H1 (cell line): Measurements from ENCODE around the gene ETNK1. TPM values are rescaled to one million over a fixed set of nuclear protein-coding genes. Genes with fewer than 3 reads are reported as not detected.
A peak's percentile ranks its signal among the peaks of the same experiment; 100 is the strongest.

Source experiments
- CTCF ChIA-PET: fragments of 300-600 bp; sonication (Branson Sonifier 250); formaldehyde crosslinking; loops from one replicate; lab custom pipeline; 2021; ENCODE audit not compliant: partially characterized antibody; lab: Charles Lee
- POLR2A ChIA-PET: fragments of 300-600 bp; sonication (Branson Sonifier 250); formaldehyde crosslinking; loops from one replicate; lab custom pipeline; 2021; ENCODE audit warnings: inconsistent platforms; ENCODE audit not compliant: partially characterized antibody; lab: Charles Lee
- DNase-seq, 2 experiments: peaks; one replicate each; pipeline versions ENCODE4 v3.0.0 to v3.0.0-alpha.2; 2010 to 2022; ENCODE audit warnings: low spot score in 2 of 2, low read depth in 1 of 2, mixed read lengths in 1 of 2
- FAIRE-seq: peaks from 2 replicates; lab custom pipeline; 2011; peaks lifted over from hg19 to GRCh38; lab: Jason Lieb, UNC
- H2AFZ ChIP-seq: 2 replicates; pipeline ENCODE4 v1.8.1; 2012; ENCODE audit warnings: low read length, inconsistent platforms
- H2AK5ac ChIP-seq: 2 replicates; pipeline ENCODE4 v1.6.1; 2013; ENCODE audit warnings: low read depth, low read length
- H2BK120ac ChIP-seq: replicated peaks from 2 replicates; pipeline ENCODE3; 2013; ENCODE audit warnings: low read depth, low read length, inconsistent platforms
- H2BK12ac ChIP-seq: 2 replicates; pipeline ENCODE4 v1.6.1; 2013; ENCODE audit warnings: low read depth, low read length
- H2BK15ac ChIP-seq: 2 replicates; pipeline ENCODE4 v1.6.1; 2013; ENCODE audit warnings: low read length
- H2BK20ac ChIP-seq: 2 replicates; pipeline ENCODE4 v1.6.1; 2013; ENCODE audit warnings: low read length
- H2BK5ac ChIP-seq: 2 replicates; pipeline ENCODE4 v1.6.1; 2013; ENCODE audit warnings: low read depth, low read length
- H3K14ac ChIP-seq: 2 replicates; pipeline ENCODE4 v1.6.1; 2013; ENCODE audit warnings: inconsistent platforms; ENCODE audit not compliant: insufficient read length
- H3K18ac ChIP-seq: 2 replicates; pipeline ENCODE4 v1.6.1; 2013; ENCODE audit warnings: low read length; ENCODE audit errors: extremely low read depth
- H3K23ac ChIP-seq: 2 replicates; pipeline ENCODE4 v1.6.1; 2013; ENCODE audit warnings: inconsistent platforms; ENCODE audit not compliant: insufficient read length
- H3K23me2 ChIP-seq: 2 replicates; pipeline ENCODE4 v1.6.1; 2013; ENCODE audit warnings: low read depth, low read length
- H3K27ac ChIP-seq: 2 replicates; pipeline ENCODE4 v1.6.1; 2011; ENCODE audit warnings: low read depth, low read length, inconsistent platforms
- H3K27me3 ChIP-seq, 4 experiments: replicated peaks in 1 of 4; 1 replicate in 1 of 4; 2 replicates in 3 of 4; pipeline versions ENCODE4 v1.6.1 to v1.8.1; 2011 to 2013; ENCODE audit warnings: low read length in 3 of 4, mild to moderate bottlenecking in 3 of 4, inconsistent platforms in 2 of 4, mixed read lengths in 2 of 4, moderate library complexity in 1 of 4; ENCODE audit not compliant: control insufficient read depth in 3 of 4, insufficient read depth in 3 of 4; ENCODE audit errors: extremely low read depth in 1 of 4
- H3K36me3 ChIP-seq, 4 experiments: 2 replicates each; pipeline versions ENCODE4 v1.6.1 to v1.8.1; 2011 to 2013; ENCODE audit warnings: mild to moderate bottlenecking in 4 of 4, low read length in 3 of 4, moderate library complexity in 2 of 4, control low read depth in 1 of 4, inconsistent platforms in 1 of 4; ENCODE audit not compliant: insufficient read depth in 4 of 4, control insufficient read depth in 2 of 4
- H3K4ac ChIP-seq: replicated peaks from 2 replicates; pipeline ENCODE3; 2013; ENCODE audit warnings: low read length, low read depth, mixed read lengths, inconsistent platforms; ENCODE audit not compliant: insufficient read length
- H3K4me1 ChIP-seq, 4 experiments: replicated peaks in 1 of 4; 1 replicate in 1 of 4; 2 replicates in 3 of 4; pipeline versions ENCODE4 v1.6.1 to v1.8.1; 2011 to 2013; ENCODE audit warnings: low read length in 3 of 4, inconsistent platforms in 2 of 4, mixed read lengths in 1 of 4; ENCODE audit not compliant: insufficient read depth in 4 of 4, control insufficient read depth in 3 of 4
- H3K4me2 ChIP-seq, 2 experiments: 2 replicates each; pipeline versions ENCODE4 v1.6.1 to v1.8.1; 2011 to 2013; ENCODE audit warnings: low read depth in 2 of 2, low read length in 2 of 2, control low read depth in 1 of 2, inconsistent platforms in 1 of 2, mild to moderate bottlenecking in 1 of 2; ENCODE audit not compliant: insufficient read depth in 1 of 2
- H3K4me3 ChIP-seq, 4 experiments: fragments of 200-600, 300-600 bp in 1 of 4; sonication (generic), shearing (Covaris generic), sonication (Bioruptor Twin) in 1 of 4; 2 replicates each; pipeline versions ENCODE4 v1.5.1 to v1.8.1; 2011 to 2016; ENCODE audit warnings: low read length in 4 of 4, low read depth in 3 of 4, control low read depth in 2 of 4, inconsistent platforms in 2 of 4, mild to moderate bottlenecking in 2 of 4, mixed read lengths in 1 of 4, moderate library complexity in 1 of 4; ENCODE audit not compliant: insufficient read depth in 2 of 4; ENCODE audit errors: extremely low read depth in 1 of 4
- H3K56ac ChIP-seq: replicated peaks from 2 replicates; pipeline ENCODE3; 2013; ENCODE audit warnings: low read depth, mild to moderate bottlenecking, mixed read lengths, low read length, inconsistent platforms; ENCODE audit not compliant: insufficient read length
- H3K79me1 ChIP-seq: 2 replicates; pipeline ENCODE4 v1.6.1; 2013; ENCODE audit warnings: low read depth, low read length, control low read depth
- H3K79me2 ChIP-seq, 2 experiments: 2 replicates each; pipeline versions ENCODE4 v1.6.1 to v1.8.1; 2012 to 2013; ENCODE audit warnings: low read length in 2 of 2, mild to moderate bottlenecking in 2 of 2, inconsistent platforms in 1 of 2; ENCODE audit not compliant: insufficient read depth in 2 of 2, control insufficient read depth in 1 of 2
- H3K9ac ChIP-seq, 4 experiments: replicated peaks in 1 of 4; 1 replicate in 1 of 4; 2 replicates in 3 of 4; pipeline versions ENCODE4 v1.6.1 to v1.8.1; 2011 to 2013; ENCODE audit warnings: low read depth in 3 of 4, low read length in 3 of 4, control low read depth in 2 of 4, mild to moderate bottlenecking in 2 of 4, moderate library complexity in 2 of 4, inconsistent platforms in 1 of 4; ENCODE audit errors: extremely low read depth in 1 of 4
- H3K9me3 ChIP-seq, 2 experiments: 2 replicates each; pipeline versions ENCODE4 v1.6.1 to v1.8.1; 2012 to 2013; ENCODE audit warnings: mild to moderate bottlenecking in 2 of 2, moderate library complexity in 2 of 2, control low read depth in 1 of 2, inconsistent platforms in 1 of 2, low read depth in 1 of 2, low read length in 1 of 2, mixed read lengths in 1 of 2; ENCODE audit not compliant: insufficient read depth in 2 of 2
- H4K20me1 ChIP-seq, 2 experiments: replicated peaks in 1 of 2; 2 replicates each; pipeline versions ENCODE3 to v1.8.1; 2011 to 2013; ENCODE audit warnings: inconsistent platforms in 2 of 2, low read length in 2 of 2, mild to moderate bottlenecking in 1 of 2; ENCODE audit not compliant: insufficient read depth in 2 of 2, control insufficient read depth in 1 of 2
- H4K5ac ChIP-seq: 2 replicates; pipeline ENCODE4 v1.6.1; 2013; ENCODE audit warnings: low read length, low read depth, mixed read lengths, inconsistent platforms; ENCODE audit not compliant: insufficient read length
- H4K8ac ChIP-seq: 2 replicates; pipeline ENCODE4 v1.8.0; 2013; ENCODE audit warnings: mild to moderate bottlenecking, moderate library complexity, low read length, inconsistent platforms; ENCODE audit not compliant: insufficient read depth; ENCODE audit errors: extremely low read depth
- H4K91ac ChIP-seq: replicated peaks from 2 replicates; pipeline ENCODE3; 2013; ENCODE audit warnings: low read length, mixed read lengths, inconsistent platforms; ENCODE audit not compliant: insufficient read length
- ATF2 ChIP-seq: IDR thresholded peaks from 2 replicates; pipeline ENCODE4 v1.6.1; 2012; ENCODE audit warnings: low read length, inconsistent platforms
- CHD2 ChIP-seq: IDR thresholded peaks from 2 replicates; pipeline ENCODE4 v1.6.1; 2012; ENCODE audit warnings: low read length, improper control_type of control experiment
- GTF2F1 ChIP-seq: IDR thresholded peaks from 2 replicates; pipeline ENCODE4 v1.6.1; 2012; ENCODE audit warnings: low read depth, low read length, improper control_type of control experiment, borderline replicate concordance
- POLR2AphosphoS5 ChIP-seq: IDR thresholded peaks from 2 replicates; pipeline ENCODE4 v1.6.1; 2011; ENCODE audit warnings: low read depth, low read length
- RXRA ChIP-seq: IDR thresholded peaks from 2 replicates; pipeline ENCODE4 v1.6.1; 2011; ENCODE audit warnings: low read depth, mild to moderate bottlenecking, low read length, moderate library complexity; ENCODE audit not compliant: insufficient read depth
- SP1 ChIP-seq: IDR thresholded peaks from 2 replicates; pipeline ENCODE4 v1.6.1; 2011; ENCODE audit warnings: low read depth, low read length
- SP2 ChIP-seq: IDR thresholded peaks from 2 replicates; pipeline ENCODE4 v1.6.1; 2012; ENCODE audit warnings: mild to moderate bottlenecking, low read length, inconsistent platforms
- SUZ12 ChIP-seq: fragments of 200-600 bp; sonication (generic); IDR thresholded peaks from 2 replicates; pipeline ENCODE4 v1.6.1; 2012; ENCODE audit warnings: mild to moderate bottlenecking, inconsistent platforms, low read length, moderate library complexity, mixed read lengths
- WGBS, 2 experiments: shearing (Covaris generic) in 1 of 2; methylation state at CpG; one replicate each; pipeline versions ENCODE4 v1.1.6 to v1.1.7; 2013 to 2015; ENCODE audit warnings: low lambda C conversion rate in 2 of 2, mixed read lengths in 2 of 2, inconsistent platforms in 1 of 2, low coverage in 1 of 2, missing lambda C conversion rate in 1 of 2; ENCODE audit not compliant: insufficient replicate concordance in 2 of 2, insufficient coverage in 1 of 2, insufficient read length in 1 of 2; ENCODE audit errors: extremely low coverage in 1 of 2, missing lambda C conversion rate in 1 of 2; 5-methylcytosine and 5-hydroxymethylcytosine counted together
- polyA plus RNA-seq, 7 experiments: library from polyadenylated mRNA; depleted of rRNA in 3 of 7; stranded (reverse) in 5 of 7; unstranded in 2 of 7; fragments of >200 nt in 5 of 7; fragments of 200-250 nt in 2 of 7; gene quantifications; 1 replicate in 5 of 7; 2 replicates in 1 of 7; 4 replicates in 1 of 7; pipeline versions ENCODE4 v1.2.1 to v1.2.3, GENCODE V29; 2011 to 2013; ENCODE audit warnings: missing spikeins in 2 of 7, mixed read lengths in 2 of 7
- total RNA-seq: library from RNA; stranded (reverse); fragmentation: NEBNext Ultra II Directional; extraction: Animal tissue kit (Norgen Biotek cat#: 25700); gene quantifications from 2 replicates; pipeline ENCODE4 v1.2.1, GENCODE V29; 2021

ETNK1 gene
- total and polyA plus RNA-seq, 2 of the 8 experiments (the other 6 are each of a cell fraction or from before 2014, with no cell fraction given) = 11.6 to 82.7 TPM

GRCh38 chr12:22624548-22624869, 462 bp upstream of the ETNK1 start:
- H3K18ac ChIP-seq = no peak overlapping the region
- FAIRE-seq (no peak), DNase-seq (no peak)
- peak overlapping the region; percentile 84 to 96 for H3K4me2 ChIP-seq
- H4K20me1 ChIP-seq = peaks cover 1 to 3% of the 10 kb centered on the region in 2 experiments
- H3K23me2 ChIP-seq = peaks cover 5% of the 10 kb centered on the region; the same call in 1 of the 2 replicates
- ChIA-PET POLR2A (interaction anchor here (0.6 to 1.8 kb wide), 12 partner anchors 10 to 116 kb away, joined by 3 to 13 read pairs (median 4); partner anchors contain the start of gene C2CD5), CTCF (interaction anchor here (0.6 to 1.5 kb wide), 7 partner anchors 12 to 943 kb away, joined by 3 to 7 read pairs (median 3); partner anchors contain the start of gene C2CD5)
- peaks cover 0 to 9% (median 5%) of the 10 kb centered on the region in 4 experiments; a peak in 4 of 7 replicates for H3K4me1 ChIP-seq
- H3K4ac ChIP-seq = no peak overlapping the region
- H2BK15ac ChIP-seq = no peak overlapping the region; the same call in 1 of the 2 replicates
- peak overlapping the region; percentile 96 for H3K27ac ChIP-seq
- no peak overlapping the region for H3K23ac ChIP-seq
- H2AFZ ChIP-seq = peak overlapping the region; percentile 92
- no peaks in the 10 kb centered on the region for H3K9me3 ChIP-seq
- H3K79me2 ChIP-seq = peaks cover 11 to 42% of the 10 kb centered on the region in 2 experiments; a peak in 3 of 4 replicates
- H4K91ac ChIP-seq = peak overlapping the region; percentile 63
- H3K4me3 ChIP-seq = peak overlapping the region; percentile 65 to 88 (median 84)
- H2BK12ac ChIP-seq = no peak overlapping the region; the same call in 1 of the 2 replicates
- no peaks in the 10 kb centered on the region for H3K36me3 ChIP-seq
- WGBS, 2 experiments = 38% methylated on average over 10 of the region's 10 CpGs; no CpG with 5 or more reads in 1 of the 2 experiments
- H3K56ac ChIP-seq = no peak overlapping the region
- H2BK120ac ChIP-seq = peak overlapping the region; percentile 36
- no peaks in the 10 kb centered on the region for H3K27me3 ChIP-seq
- H3K9ac ChIP-seq = peak overlapping the region; percentile 79 to 94 (median 86)
- H3K79me1 ChIP-seq = no peaks in the 10 kb centered on the region
- no peak overlapping the region for H3K14ac ChIP-seq
- no peak overlapping the region for H2BK20ac ChIP-seq
- no peak overlapping the region for H2AK5ac ChIP-seq
- peak overlapping the region; percentile 67; the same call in 1 of the 2 replicates for H2BK5ac ChIP-seq
- H4K8ac ChIP-seq = peak overlapping the region; percentile 79; the same call in 1 of the 2 replicates
- peak overlapping the region; percentile 57 for H4K5ac ChIP-seq
- no peak for TF ChIP-seq GTF2F1
- TF ChIP-seq SUZ12 = no peak
- no peak for TF ChIP-seq POLR2AphosphoS5
- TF ChIP-seq SP1 = no peak
- no peak for TF ChIP-seq ATF2
- no peak for TF ChIP-seq RXRA
- TF ChIP-seq CHD2 = no peak
- no peak for TF ChIP-seq SP2
